ENCODE results near the gene CFC1.
"Not testable (repeated sequence)": the region's sequence is repeated elsewhere in the genome, so short reads cannot be mapped to it uniquely, and the experiment has no call there.

The CFC1 gene

DNA sequence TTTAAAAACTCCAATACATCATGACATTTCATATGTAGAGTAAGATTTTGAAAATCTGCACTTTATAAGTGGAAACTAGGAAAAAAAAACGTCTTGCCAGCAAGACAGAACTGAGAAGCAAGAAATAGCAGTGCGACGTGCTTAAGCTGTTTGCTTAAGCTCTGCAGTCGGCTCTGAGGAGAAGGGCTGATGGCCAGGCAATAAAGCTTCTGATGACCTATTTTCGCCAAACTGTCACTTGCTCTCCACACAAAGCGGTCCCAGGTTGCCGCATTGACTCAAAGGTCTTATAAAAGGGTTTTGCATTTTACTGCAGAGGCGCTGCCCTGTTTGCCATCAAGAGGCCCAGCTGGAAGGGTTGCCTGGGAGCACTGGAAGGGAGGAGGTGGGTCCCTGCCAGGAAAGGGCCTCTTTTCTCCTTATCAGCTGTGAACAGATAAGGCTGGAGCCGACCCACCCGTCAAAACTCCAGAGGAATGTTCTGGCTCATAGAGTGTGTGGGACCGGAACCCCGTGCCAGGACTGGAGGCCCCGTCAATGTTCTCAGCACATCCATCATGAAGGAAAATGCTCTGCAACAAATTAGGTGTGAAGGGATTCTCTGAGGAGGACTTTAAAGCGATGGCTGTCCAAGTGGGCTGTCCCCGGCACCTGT lies 2.4 kb upstream of the CFC1 start:
- H3F3A ChIP-seq (ENCODE audit: control insufficient read depth, insufficient read depth); H4K20me1 ChIP-seq (ENCODE audit: control insufficient read depth, insufficient read depth, low read depth, low read length); H3K9me2 ChIP-seq (replicated peaks; ENCODE audit: control insufficient read depth, low read length); H3K4me3 ChIP-seq (ENCODE audit: low read length); H3K27ac ChIP-seq (ENCODE audit: low read depth, low read length); H3K79me2 ChIP-seq (ENCODE audit: control insufficient read depth, low read length); H3K9me3 ChIP-seq (ENCODE audit: control insufficient read depth, insufficient read depth, low read length); H3K4me1 ChIP-seq (ENCODE audit: control insufficient read depth, low read length); H3K27me3 ChIP-seq (ENCODE audit: control insufficient read depth, low read length); H3K4me2 ChIP-seq (ENCODE audit: low read length); H3K36me3 ChIP-seq (ENCODE audit: control insufficient read depth, low read length): not testable (repeated sequence)

DNA sequence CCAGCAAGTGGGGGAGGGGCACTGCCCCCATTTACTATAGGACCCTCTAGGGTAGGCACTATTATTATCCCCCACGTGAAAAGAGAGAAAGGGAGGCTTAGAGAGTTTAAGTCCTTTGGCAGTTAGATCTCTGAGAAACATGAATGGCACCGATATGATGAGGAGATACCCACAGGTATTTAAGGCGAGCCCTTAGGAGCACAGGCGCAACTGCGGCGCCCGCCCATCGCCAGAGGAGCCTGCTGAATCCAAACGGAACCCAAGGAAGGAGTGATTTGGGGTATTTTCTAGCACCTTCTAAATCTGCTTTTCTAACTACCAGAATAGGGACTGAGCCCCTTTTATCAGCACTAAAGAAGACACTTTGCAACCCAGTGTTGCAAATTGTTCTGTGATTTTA lies 551 bp upstream of the CFC1 start:
- not testable (repeated sequence) for H3K36me3 ChIP-seq (ENCODE audit: control insufficient read depth, low read length); H3K4me2 ChIP-seq (ENCODE audit: low read length); H3K4me3 ChIP-seq (ENCODE audit: low read length); H3K79me2 ChIP-seq (ENCODE audit: control insufficient read depth, low read length); H3K9me3 ChIP-seq (ENCODE audit: control insufficient read depth, insufficient read depth, low read length); H3F3A ChIP-seq (ENCODE audit: control insufficient read depth, insufficient read depth); H3K4me1 ChIP-seq (ENCODE audit: control insufficient read depth, low read length); H3K9me2 ChIP-seq (replicated peaks; ENCODE audit: control insufficient read depth, low read length); H3K27me3 ChIP-seq (ENCODE audit: control insufficient read depth, low read length); H4K20me1 ChIP-seq (ENCODE audit: control insufficient read depth, insufficient read depth, low read depth, low read length); H3K27ac ChIP-seq (ENCODE audit: low read depth, low read length)

DNA sequence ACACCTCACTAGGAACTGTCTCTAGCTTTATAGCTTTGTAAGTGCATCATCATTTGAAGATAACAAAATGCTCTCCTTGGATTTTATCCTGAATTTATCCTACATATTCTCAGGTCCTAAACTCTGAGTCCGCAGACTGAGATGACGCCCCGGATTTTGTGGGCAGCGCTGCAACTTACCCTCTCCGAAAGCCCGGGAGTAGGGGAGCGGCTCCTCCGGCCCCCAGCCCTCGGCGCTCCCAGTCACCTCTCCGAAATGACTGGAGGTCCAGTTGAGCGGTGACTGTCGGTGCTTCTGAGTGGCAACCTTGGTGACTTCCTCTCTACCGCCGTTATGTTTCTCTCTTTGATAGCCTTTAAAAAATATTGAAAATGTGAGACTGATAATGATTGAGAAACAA lies 912 bp downstream of the CFC1 start:
- not testable (repeated sequence) for H3K79me2 ChIP-seq (ENCODE audit: control insufficient read depth, low read length); H4K20me1 ChIP-seq (ENCODE audit: control insufficient read depth, insufficient read depth, low read depth, low read length); H3K27ac ChIP-seq (ENCODE audit: low read depth, low read length); H3K9me2 ChIP-seq (replicated peaks; ENCODE audit: control insufficient read depth, low read length); H3K9me3 ChIP-seq (ENCODE audit: control insufficient read depth, insufficient read depth, low read length); H3K4me2 ChIP-seq (ENCODE audit: low read length); H3K4me3 ChIP-seq (ENCODE audit: low read length); H3K27me3 ChIP-seq (ENCODE audit: control insufficient read depth, low read length); H3F3A ChIP-seq (ENCODE audit: control insufficient read depth, insufficient read depth); H3K4me1 ChIP-seq (ENCODE audit: control insufficient read depth, low read length); H3K36me3 ChIP-seq (ENCODE audit: control insufficient read depth, low read length)

DNA sequence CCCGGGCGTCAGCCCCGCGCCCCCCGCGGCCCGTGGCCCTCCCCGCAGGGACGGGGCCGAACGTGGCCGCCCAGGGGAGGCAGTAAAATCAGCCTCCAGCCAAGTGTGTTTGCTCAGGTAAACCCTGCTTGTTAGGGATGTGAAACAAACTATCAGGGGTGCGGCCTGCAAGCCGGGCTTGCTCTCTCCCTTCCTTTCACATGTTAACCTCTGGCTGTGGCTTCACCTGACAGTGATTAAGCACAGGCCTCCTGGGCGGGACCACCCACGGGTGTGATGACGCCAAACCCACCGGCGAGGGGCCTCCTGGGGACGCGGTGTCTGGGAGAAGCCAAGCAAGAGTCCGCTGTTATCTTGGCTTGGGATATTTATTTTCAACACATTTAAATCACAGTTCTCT lies 1.4 kb downstream of the CFC1 start:
- not testable (repeated sequence) for H4K20me1 ChIP-seq (ENCODE audit: control insufficient read depth, insufficient read depth, low read depth, low read length); H3K36me3 ChIP-seq (ENCODE audit: control insufficient read depth, low read length); H3F3A ChIP-seq (ENCODE audit: control insufficient read depth, insufficient read depth); H3K9me3 ChIP-seq (ENCODE audit: control insufficient read depth, insufficient read depth, low read length); H3K27ac ChIP-seq (ENCODE audit: low read depth, low read length); H3K4me3 ChIP-seq (ENCODE audit: low read length); H3K79me2 ChIP-seq (ENCODE audit: control insufficient read depth, low read length); H3K27me3 ChIP-seq (ENCODE audit: control insufficient read depth, low read length); H3K4me1 ChIP-seq (ENCODE audit: control insufficient read depth, low read length); H3K9me2 ChIP-seq (replicated peaks; ENCODE audit: control insufficient read depth, low read length); H3K4me2 ChIP-seq (ENCODE audit: low read length)

DNA sequence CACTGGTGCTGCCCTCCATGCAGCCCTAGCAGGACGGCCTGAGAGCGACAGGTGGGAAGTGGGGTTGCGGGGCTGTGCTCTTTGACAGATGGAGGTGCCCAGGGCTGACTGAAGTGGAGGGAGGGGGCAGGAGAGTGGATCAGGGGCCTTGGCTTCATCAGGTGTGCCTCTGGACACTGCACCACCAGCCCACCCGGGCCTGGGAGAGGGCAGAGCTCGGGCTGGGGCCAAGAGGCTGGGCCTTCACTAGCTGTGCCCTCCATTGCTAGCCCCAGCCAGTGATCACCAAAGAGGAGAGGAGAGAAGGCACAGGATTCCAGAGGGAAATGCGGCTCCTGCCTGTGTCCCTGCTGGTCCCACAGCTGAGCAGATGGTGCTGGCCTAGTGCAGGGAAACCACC lies 2.6 kb downstream of the CFC1 start:
- H4K20me1 ChIP-seq (ENCODE audit: control insufficient read depth, insufficient read depth, low read depth, low read length); H3K9me3 ChIP-seq (ENCODE audit: control insufficient read depth, insufficient read depth, low read length); H3K4me2 ChIP-seq (ENCODE audit: low read length); H3F3A ChIP-seq (ENCODE audit: control insufficient read depth, insufficient read depth); H3K27ac ChIP-seq (ENCODE audit: low read depth, low read length); H3K4me3 ChIP-seq (ENCODE audit: low read length); H3K4me1 ChIP-seq (ENCODE audit: control insufficient read depth, low read length); H3K79me2 ChIP-seq (ENCODE audit: control insufficient read depth, low read length); H3K9me2 ChIP-seq (replicated peaks; ENCODE audit: control insufficient read depth, low read length); H3K27me3 ChIP-seq (ENCODE audit: control insufficient read depth, low read length); H3K36me3 ChIP-seq (ENCODE audit: control insufficient read depth, low read length): not testable (repeated sequence)

DNA sequence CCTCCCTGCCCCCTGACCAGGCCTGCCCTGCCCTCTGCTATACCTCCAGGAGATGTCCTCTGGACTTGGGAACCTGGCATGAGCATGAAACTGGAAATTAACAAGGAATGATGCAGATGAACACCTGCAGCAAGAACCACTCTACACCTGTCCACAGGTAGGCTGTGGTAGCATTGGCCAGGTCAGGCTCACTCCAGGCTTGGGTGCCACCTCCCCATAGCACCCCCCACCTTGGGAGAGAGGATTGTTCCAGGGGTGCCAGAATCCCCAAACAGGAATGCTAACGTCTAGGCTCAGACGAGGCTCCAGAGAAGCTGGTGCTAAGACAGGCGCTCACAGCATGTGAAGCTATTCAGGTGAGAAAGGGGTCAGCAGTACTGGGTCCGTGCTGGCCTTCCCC lies 5.4 kb downstream of the CFC1 start:
- not testable (repeated sequence) for H3K79me2 ChIP-seq (ENCODE audit: control insufficient read depth, low read length); H3K4me1 ChIP-seq (ENCODE audit: control insufficient read depth, low read length); H3K36me3 ChIP-seq (ENCODE audit: control insufficient read depth, low read length); H3K27ac ChIP-seq (ENCODE audit: low read depth, low read length); H3K4me2 ChIP-seq (ENCODE audit: low read length); H3F3A ChIP-seq (ENCODE audit: control insufficient read depth, insufficient read depth); H3K27me3 ChIP-seq (ENCODE audit: control insufficient read depth, low read length); H3K9me3 ChIP-seq (ENCODE audit: control insufficient read depth, insufficient read depth, low read length); H3K9me2 ChIP-seq (replicated peaks; ENCODE audit: control insufficient read depth, low read length); H3K4me3 ChIP-seq (ENCODE audit: low read length); H4K20me1 ChIP-seq (ENCODE audit: control insufficient read depth, insufficient read depth, low read depth, low read length)

DNA sequence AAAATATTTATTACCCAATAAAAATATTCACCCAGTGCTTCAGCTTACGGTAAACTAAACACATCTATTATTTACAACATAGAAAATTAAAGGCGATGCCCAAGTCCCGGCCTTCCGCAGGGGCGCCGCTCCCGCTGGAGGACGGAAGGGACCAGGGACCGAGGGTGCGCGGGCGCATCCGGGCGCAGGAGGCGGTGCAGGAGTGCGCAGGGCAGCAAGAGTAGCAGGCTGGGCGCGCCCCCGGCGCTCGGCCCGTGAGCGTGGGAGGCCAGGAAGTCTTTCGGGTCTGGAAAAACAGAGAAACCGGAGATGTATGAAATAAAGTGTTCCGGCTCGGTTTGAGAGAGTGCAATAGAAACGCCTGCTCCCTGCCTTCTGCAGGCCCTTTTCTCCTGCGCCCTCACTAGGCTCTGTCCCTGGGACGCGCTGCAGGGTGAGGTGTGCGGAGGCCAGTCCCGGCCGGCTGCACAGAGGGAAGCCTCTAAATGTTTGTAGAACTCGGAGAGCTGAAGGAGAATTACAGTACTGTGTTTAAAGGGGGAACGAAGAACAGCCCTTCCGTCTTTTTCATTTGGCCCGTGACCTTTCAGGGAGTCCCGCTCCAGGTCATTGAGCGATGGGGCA lies 6.5 kb downstream of the CFC1 start:
- not testable (repeated sequence) for H3K36me3 ChIP-seq (ENCODE audit: control insufficient read depth, low read length); H3K79me2 ChIP-seq (ENCODE audit: control insufficient read depth, low read length); H3K4me3 ChIP-seq (ENCODE audit: low read length); H3K27me3 ChIP-seq (ENCODE audit: control insufficient read depth, low read length); H3K9me2 ChIP-seq (replicated peaks; ENCODE audit: control insufficient read depth, low read length); H3F3A ChIP-seq (ENCODE audit: control insufficient read depth, insufficient read depth); H3K27ac ChIP-seq (ENCODE audit: low read depth, low read length); H4K20me1 ChIP-seq (ENCODE audit: control insufficient read depth, insufficient read depth, low read depth, low read length); H3K9me3 ChIP-seq (ENCODE audit: control insufficient read depth, insufficient read depth, low read length); H3K4me1 ChIP-seq (ENCODE audit: control insufficient read depth, low read length); H3K4me2 ChIP-seq (ENCODE audit: low read length)

DNA sequence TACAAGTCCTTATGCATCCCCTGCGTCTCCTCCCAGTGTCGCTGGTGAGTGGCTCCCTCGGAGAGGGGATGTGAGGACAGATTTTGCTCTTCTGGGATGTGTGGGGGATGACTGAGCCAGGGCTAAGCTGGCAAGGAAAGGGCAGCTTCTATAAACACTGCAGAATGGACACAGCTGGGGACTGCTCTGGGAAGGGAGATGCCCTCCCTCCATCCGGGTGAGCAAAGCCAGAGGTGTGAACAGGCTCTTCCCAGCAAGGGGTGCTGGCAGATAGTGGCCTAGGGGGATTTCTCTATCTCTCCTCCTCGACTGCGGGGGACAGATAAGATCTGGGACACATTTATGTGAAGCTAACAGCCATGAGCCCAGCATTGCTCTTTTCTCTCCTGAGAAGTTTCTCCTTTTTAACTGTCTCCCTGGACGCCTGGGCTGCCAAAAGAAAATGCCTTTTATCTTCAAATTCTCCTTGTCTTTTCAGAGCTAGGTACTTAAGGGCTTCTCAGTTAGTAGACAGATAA lies 8.5 kb downstream of the CFC1 start:
- H4K20me1 ChIP-seq (ENCODE audit: control insufficient read depth, insufficient read depth, low read depth, low read length); H3K4me3 ChIP-seq (ENCODE audit: low read length); H3K4me2 ChIP-seq (ENCODE audit: low read length); H3K27ac ChIP-seq (ENCODE audit: low read depth, low read length); H3K9me3 ChIP-seq (ENCODE audit: control insufficient read depth, insufficient read depth, low read length); H3F3A ChIP-seq (ENCODE audit: control insufficient read depth, insufficient read depth); H3K79me2 ChIP-seq (ENCODE audit: control insufficient read depth, low read length); H3K4me1 ChIP-seq (ENCODE audit: control insufficient read depth, low read length); H3K27me3 ChIP-seq (ENCODE audit: control insufficient read depth, low read length); H3K9me2 ChIP-seq (replicated peaks; ENCODE audit: control insufficient read depth, low read length); H3K36me3 ChIP-seq (ENCODE audit: control insufficient read depth, low read length): not testable (repeated sequence)
